CD4-positive, alpha-beta T cell treated with Interleukin-15 for 4 hours (primary cell): ENCODE data around the gene KCNK1.

ENCODE experiments used
- DNase-seq: peaks from one replicate; pipeline ENCODE4 v3.0.0-alpha.2; 2020; ENCODE audit warnings: low spot score

KCNK1 gene

GRCh38 chr1:233613252-233614172 lies at the start of gene KCNK1:
Gene KCNK1, plus strand, starts transcription at chr1:233614106. Its CDS starts 66 bp downstream, at chr1:233614172.
- DNase-seq, result no peak

- DNase-seq, result no peak
Observed at GRCh38 chr1:233565313-233565712, 48.6 kb upstream of the KCNK1 start.

GRCh38 chr1:233566886-233567285 lies 47.0 kb upstream of the KCNK1 start:
- no peak for DNase-seq

GRCh38 chr1:233569636-233570035 lies 44.3 kb upstream of the KCNK1 start:
- no peak for DNase-seq

GRCh38 chr1:233570216-233570615 lies 43.7 kb upstream of the KCNK1 start:
- DNase-seq, result no peak

- no peak for DNase-seq
Observed at GRCh38 chr1:233570706-233571105, 43.2 kb upstream of the KCNK1 start.

- no peak for DNase-seq
Observed at GRCh38 chr1:233572896-233573295, 41.0 kb upstream of the KCNK1 start.

- DNase-seq, result no peak
Observed at GRCh38 chr1:233575450-233575849, 38.5 kb upstream of the KCNK1 start.

GRCh38 chr1:233582439-233582838 lies 31.5 kb upstream of the KCNK1 start:
- DNase-seq, result no peak

- no peak for DNase-seq
Observed at GRCh38 chr1:233584376-233584775, 29.5 kb upstream of the KCNK1 start.

GRCh38 chr1:233584931-233585330 lies 29.0 kb upstream of the KCNK1 start:
- no peak for DNase-seq

GRCh38 chr1:233586301-233586700 lies 27.6 kb upstream of the KCNK1 start:
- no peak for DNase-seq

GRCh38 chr1:233587196-233587595 lies 26.7 kb upstream of the KCNK1 start:
- DNase-seq, result no peak

GRCh38 chr1:233587958-233588799 lies 25.7 kb upstream of the KCNK1 start:
- DNase-seq, result no peak

GRCh38 chr1:233597489-233597901 lies 16.4 kb upstream of the KCNK1 start:
- DNase-seq, result no peak

GRCh38 chr1:233598891-233599541 lies 14.9 kb upstream of the KCNK1 start:
- no peak for DNase-seq

- no peak for DNase-seq
Observed at GRCh38 chr1:233599542-233600073, 14.3 kb upstream of the KCNK1 start.

GRCh38 chr1:233600488-233600887 lies 13.4 kb upstream of the KCNK1 start:
- no peak for DNase-seq

- DNase-seq, result no peak
Observed at GRCh38 chr1:233603478-233603877, 10.4 kb upstream of the KCNK1 start.

- no peak for DNase-seq
Observed at GRCh38 chr1:233605205-233605604, 8.7 kb upstream of the KCNK1 start.

- no peak for DNase-seq
Observed at GRCh38 chr1:233606813-233607212, 7.1 kb upstream of the KCNK1 start.
